ENCODE results near the gene MGAT4C. TPM values are rescaled to one million over a fixed set of nuclear protein-coding genes. Genes with fewer than 3 reads are reported as not detected.

MGAT4C gene
- total RNA-seq, 4 donors from 2014 or later = 0.16 TPM; not detected in 3

GRCh38 chr12:86265329-86265695 lies 9.1 kb upstream of the MGAT4C start:
- TF ChIP-seq, protein P1, sequence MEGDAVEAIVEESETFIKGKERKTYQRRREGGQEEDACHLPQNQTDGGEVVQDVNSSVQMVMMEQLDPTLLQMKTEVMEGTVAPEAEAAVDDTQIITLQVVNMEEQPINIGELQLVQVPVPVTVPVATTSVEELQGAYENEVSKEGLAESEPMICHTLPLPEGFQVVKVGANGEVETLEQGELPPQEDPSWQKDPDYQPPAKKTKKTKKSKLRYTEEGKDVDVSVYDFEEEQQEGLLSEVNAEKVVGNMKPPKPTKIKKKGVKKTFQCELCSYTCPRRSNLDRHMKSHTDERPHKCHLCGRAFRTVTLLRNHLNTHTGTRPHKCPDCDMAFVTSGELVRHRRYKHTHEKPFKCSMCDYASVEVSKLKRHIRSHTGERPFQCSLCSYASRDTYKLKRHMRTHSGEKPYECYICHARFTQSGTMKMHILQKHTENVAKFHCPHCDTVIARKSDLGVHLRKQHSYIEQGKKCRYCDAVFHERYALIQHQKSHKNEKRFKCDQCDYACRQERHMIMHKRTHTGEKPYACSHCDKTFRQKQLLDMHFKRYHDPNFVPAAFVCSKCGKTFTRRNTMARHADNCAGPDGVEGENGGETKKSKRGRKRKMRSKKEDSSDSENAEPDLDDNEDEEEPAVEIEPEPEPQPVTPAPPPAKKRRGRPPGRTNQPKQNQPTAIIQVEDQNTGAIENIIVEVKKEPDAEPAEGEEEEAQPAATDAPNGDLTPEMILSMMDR (IDR thresholded peaks at IDR 0.05; ENCODE audit: low read depth) = no peak

GRCh38 chr12:86264451-86265328 lies 8.5 kb upstream of the MGAT4C start:
- TF ChIP-seq, protein P1 (IDR thresholded peaks at IDR 0.05; ENCODE audit: low read depth) = no peak

DNA sequence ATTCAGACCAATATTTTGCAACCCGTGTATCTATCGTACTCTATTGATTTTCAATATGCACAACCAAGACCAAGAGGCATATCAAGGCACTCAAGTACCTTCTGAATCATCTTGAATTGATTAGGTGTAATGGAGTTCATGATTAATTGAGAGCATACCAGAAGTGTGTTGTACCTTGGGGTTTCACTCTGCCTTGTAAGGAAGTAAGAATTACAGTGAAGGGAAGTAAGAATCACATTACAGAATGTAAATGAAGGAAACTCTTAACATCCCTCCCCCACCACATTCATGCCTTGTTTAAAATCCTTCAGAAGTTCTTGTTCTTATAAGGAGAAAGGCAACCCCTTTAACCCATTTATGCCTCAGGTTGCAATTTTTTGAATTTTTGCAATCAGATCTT lies 5.4 kb upstream of the MGAT4C start:
- TF ChIP-seq, protein P1 (IDR thresholded peaks at IDR 0.05; ENCODE audit: low read depth) = no peak

DNA sequence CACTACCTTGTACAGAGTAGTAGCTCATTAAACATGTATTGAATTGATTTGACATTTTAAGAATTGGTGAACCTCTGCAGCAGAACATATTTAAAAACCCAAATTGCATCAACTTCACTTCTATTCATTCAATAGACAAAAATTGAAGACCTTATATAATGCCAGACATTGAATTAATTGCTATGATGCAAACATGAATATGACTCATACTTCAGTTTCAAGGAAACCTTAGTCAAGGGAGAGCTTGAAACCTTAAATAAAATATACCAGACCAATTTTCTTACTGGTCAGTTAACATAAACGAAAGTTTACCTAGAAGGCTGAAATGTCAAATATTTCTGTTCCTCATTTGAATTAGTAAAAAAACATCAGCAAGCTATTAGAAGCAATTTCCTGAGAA lies 5.0 kb upstream of the MGAT4C start:
- TF ChIP-seq, protein P1 (IDR thresholded peaks at IDR 0.05; ENCODE audit: low read depth) = no peak

- TF ChIP-seq, protein P1 (IDR thresholded peaks at IDR 0.05; ENCODE audit: low read depth) = no peak
Observed at GRCh38 chr12:86260183-86260582, 4.0 kb upstream of the MGAT4C start.

- TF ChIP-seq, protein P1 (IDR thresholded peaks at IDR 0.05; ENCODE audit: low read depth) = no peak
Observed at GRCh38 chr12:86257134-86257533, 943 bp upstream of the MGAT4C start.

DNA sequence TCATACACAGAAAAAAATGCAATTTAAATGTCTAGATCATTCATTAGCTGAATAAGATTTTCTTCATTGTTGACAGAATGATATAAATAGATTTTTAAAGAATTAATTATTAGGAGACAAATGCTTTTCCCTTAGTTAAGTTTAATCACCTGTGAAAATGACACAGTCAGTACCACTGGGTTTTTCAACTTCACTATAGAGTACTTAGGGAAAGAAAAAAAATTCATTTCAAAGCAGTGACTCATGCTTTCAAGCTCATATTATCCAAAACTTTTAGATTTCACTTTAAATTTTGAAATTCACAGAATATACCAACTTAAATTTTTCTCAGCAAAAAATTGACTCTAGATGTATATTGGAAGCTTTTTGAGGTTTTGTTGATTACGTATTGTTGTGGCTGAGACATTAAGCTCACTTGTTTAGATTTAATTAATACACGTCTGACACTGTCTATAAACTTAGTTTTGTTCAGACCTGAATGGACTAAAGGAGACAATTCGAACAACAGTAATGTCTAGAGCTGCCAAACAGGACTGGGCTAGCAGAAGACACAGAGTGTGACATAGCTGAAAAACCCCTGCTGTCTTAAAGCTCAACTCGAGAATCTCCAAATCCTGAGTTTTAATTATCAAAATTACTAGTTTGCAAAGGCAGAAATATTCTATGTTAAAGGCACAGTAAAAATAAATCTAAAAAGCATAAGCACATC lies 1.6 kb downstream of the MGAT4C start:
- TF ChIP-seq, protein P1 (IDR thresholded peaks at IDR 0.05; ENCODE audit: low read depth) = no peak
